ENCODE results near the gene TNFAIP1.

The TNFAIP1 gene

DNA sequence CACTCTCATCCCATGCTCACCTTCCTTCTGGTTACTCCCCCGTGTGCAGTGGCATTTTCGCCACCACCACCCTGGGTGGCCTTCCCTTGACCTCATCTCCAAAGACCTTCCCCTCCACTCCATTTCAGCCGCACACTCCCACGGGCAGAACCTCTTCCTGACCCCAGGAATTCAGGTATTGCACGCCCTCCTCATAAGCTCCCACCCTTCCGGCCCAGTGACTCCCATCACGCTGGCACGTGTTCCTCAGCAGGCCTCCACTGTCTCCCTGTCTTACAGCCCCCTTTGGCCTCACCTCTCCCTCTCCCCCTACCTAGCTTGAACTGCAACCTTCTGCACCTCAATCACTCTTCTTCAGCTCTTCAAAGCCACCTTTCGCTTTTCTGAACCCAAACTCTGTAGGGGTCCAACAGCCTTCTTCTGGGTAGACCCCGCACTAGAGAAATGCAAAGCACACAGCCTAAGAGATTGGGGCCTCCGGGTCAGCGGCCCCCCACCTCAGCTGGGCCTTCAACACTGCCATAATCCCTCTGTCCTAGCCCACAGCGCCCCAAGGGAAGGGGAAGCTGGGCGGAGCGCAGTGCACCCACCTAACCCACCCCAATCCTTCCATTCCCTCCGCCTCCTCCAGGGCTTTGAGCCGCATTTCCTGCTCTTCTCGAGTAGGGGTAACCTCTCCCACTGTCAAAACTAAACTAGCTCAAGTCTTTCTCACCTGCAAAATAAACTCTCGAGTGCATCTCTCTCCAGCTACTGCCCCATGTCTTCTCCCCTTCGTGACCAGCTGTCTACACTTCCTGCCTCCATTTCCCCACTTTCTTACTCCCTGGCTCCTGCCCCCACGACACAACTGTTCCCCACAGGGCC lies 18.2 kb upstream of the TNFAIP1 start:
- H3K27ac ChIP-seq (ENCODE audit: low read depth, low read length), result no peak overlapping the region
- H3K36me3 ChIP-seq (ENCODE audit: control insufficient read depth, insufficient read depth, low read length), result no peaks in the 10 kb centered on the region
- H3K4me1 ChIP-seq (ENCODE audit: control insufficient read depth, insufficient read depth, low read length), result peaks cover 4% of the 10 kb centered on the region
- H3K4me3 ChIP-seq (ENCODE audit: low read length), result no peak overlapping the region
- H3K27me3 ChIP-seq (ENCODE audit: control insufficient read depth, insufficient read depth, low read length), result no peaks in the 10 kb centered on the region
- no peak overlapping the region for H3K9ac ChIP-seq (ENCODE audit: low read length)

DNA sequence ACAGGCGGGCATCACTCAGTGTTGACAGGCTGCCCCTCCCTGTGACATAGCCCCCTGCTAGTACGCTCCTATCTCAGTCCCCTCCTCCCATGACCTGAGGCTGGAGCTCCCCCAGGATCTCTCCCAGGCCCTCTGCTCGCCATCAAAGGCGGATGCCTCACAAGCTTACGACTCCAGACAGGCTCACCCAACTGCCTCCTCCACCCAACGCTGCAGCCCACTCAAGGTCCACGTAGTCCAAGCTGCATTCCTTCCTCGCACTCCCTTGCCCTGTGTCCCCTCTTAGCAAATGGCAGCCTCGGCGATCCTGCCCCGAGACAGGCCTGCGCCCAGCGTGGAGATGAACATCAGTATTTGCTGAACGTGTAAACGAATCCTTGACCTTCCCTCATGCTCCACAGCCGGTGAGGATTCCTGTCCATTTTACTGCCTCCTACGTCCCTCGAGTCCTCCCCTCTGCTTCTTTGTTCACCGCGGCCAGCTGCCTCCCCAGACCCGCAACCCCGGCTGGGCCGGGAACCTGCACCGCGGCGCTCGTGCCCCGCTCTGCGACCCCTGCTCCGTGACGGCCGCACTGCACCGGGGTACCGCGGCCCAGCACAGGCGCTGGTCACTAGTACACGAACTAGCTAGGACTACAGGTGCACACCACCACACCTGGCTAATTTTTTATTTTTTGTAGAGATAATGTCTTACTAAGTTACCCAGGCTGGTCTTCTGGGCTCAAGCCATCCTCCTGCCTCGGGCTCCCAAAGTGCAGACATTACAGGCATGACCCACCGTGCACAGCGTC lies 17.4 kb upstream of the TNFAIP1 start:
- Histone ChIP-seq H3K9ac (ENCODE audit: low read length) (no peak overlapping the region), H3K27me3 (ENCODE audit: control insufficient read depth, insufficient read depth, low read length) (no peaks in the 10 kb centered on the region), H3K4me1 (ENCODE audit: control insufficient read depth, insufficient read depth, low read length) (peaks cover 4% of the 10 kb centered on the region), H3K36me3 (ENCODE audit: control insufficient read depth, insufficient read depth, low read length) (no peaks in the 10 kb centered on the region), H3K27ac (ENCODE audit: low read depth, low read length) (no peak overlapping the region), H3K4me3 (ENCODE audit: low read length) (peak overlapping the region; percentile 85)

GRCh38 chr17:28318759-28319597 lies 16.6 kb upstream of the TNFAIP1 start, which contains the start of gene TMEM97:
Gene TMEM97 (plus strand): TSS chr17:28319200. CDS start chr17:28319240, 40 bp downstream.
- Histone ChIP-seq H3K4me1 (ENCODE audit: control insufficient read depth, insufficient read depth, low read length) (peaks cover 4% of the 10 kb centered on the region), H3K27ac (ENCODE audit: low read depth, low read length) (no peak within 1 kb of the TSS), H3K4me3 (ENCODE audit: low read length) (peak within 1 kb of the TSS; percentile 85), H3K27me3 (ENCODE audit: control insufficient read depth, insufficient read depth, low read length) (no peaks in the 10 kb centered on the region), H3K36me3 (ENCODE audit: control insufficient read depth, insufficient read depth, low read length) (no peaks in the 10 kb centered on the region), H3K9ac (ENCODE audit: low read length) (no peak within 1 kb of the TSS)

DNA sequence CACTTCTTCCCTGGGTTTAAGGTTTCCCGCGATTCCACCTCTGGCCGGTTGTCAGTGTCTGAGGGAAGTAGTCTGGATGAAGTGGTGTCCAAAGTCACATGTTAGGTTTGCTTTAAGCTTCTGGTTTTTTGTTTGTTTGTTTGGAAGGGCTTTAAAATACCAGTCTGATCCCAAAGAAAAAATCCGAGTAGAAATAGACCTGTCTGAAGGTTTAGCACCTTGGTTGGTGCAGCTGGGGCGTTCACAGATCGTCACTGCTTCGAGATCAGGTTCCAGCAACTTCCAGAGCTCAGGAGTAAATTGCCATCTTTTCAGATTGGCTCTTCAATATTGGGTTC lies 16.0 kb upstream of the TNFAIP1 start:
- Histone ChIP-seq H3K4me1 (ENCODE audit: control insufficient read depth, insufficient read depth, low read length) (peaks cover 4% of the 10 kb centered on the region), H3K4me3 (ENCODE audit: low read length) (peak overlapping the region; percentile 85), H3K27ac (ENCODE audit: low read depth, low read length) (no peak overlapping the region)

GRCh38 chr17:28320215-28321061 lies 15.1 kb upstream of the TNFAIP1 start:
- no peaks in the 10 kb centered on the region for H3K27me3 ChIP-seq (ENCODE audit: control insufficient read depth, insufficient read depth, low read length)
- H3K4me3 ChIP-seq (ENCODE audit: low read length), result no peak overlapping the region
- no peak overlapping the region for H3K27ac ChIP-seq (ENCODE audit: low read depth, low read length)
- H3K4me1 ChIP-seq (ENCODE audit: control insufficient read depth, insufficient read depth, low read length), result peaks cover 4% of the 10 kb centered on the region
- H3K9ac ChIP-seq (ENCODE audit: low read length), result no peak overlapping the region
- no peaks in the 10 kb centered on the region for H3K36me3 ChIP-seq (ENCODE audit: control insufficient read depth, insufficient read depth, low read length)

More for the DNA sequence above, 16.0 kb upstream of the TNFAIP1 start:
- Histone ChIP-seq H3K27me3 (ENCODE audit: control insufficient read depth, insufficient read depth, low read length) (no peaks in the 10 kb centered on the region), H3K36me3 (ENCODE audit: control insufficient read depth, insufficient read depth, low read length) (no peaks in the 10 kb centered on the region), H3K9ac (ENCODE audit: low read length) (no peak overlapping the region)

- H3K9ac ChIP-seq (ENCODE audit: low read length), result no peak overlapping the region
- no peak overlapping the region for H3K27ac ChIP-seq (ENCODE audit: low read depth, low read length)
Observed at GRCh38 chr17:28324267-28324745, 11.3 kb upstream of the TNFAIP1 start.

DNA sequence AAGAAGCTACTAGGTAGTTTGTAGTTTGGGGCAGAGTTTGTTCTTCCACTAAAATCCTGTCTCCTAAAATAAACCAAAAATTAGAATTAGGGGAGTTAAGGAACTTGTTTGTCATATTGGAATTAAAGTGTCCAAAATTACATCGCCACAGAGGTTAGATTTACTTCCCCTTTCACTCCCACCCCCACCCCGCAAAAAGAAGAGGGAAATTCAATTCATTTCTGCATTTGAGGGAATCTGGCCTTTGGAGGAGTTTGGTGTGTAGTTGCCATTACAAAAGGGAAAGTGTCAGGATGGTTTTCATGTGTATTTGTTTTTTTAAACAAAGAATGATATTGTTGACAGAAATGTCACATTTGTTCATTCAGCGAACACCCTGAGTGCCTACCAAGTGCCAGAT lies 10.8 kb upstream of the TNFAIP1 start:
- Histone ChIP-seq H3K9ac (ENCODE audit: low read length) (no peak overlapping the region), H3K27ac (ENCODE audit: low read depth, low read length) (no peak overlapping the region), H3K4me3 (ENCODE audit: low read length) (no peak overlapping the region), H3K27me3 (ENCODE audit: control insufficient read depth, insufficient read depth, low read length) (no peaks in the 10 kb centered on the region), H3K4me1 (ENCODE audit: control insufficient read depth, insufficient read depth, low read length) (no peaks in the 10 kb centered on the region), H3K36me3 (ENCODE audit: control insufficient read depth, insufficient read depth, low read length) (peaks cover 12% of the 10 kb centered on the region)

More at GRCh38 chr17:28324267-28324745, 11.3 kb upstream of the TNFAIP1 start:
- H3K4me3 ChIP-seq (ENCODE audit: low read length), result no peak overlapping the region
- no peaks in the 10 kb centered on the region for H3K27me3 ChIP-seq (ENCODE audit: control insufficient read depth, insufficient read depth, low read length)
- peaks cover 10% of the 10 kb centered on the region for H3K36me3 ChIP-seq (ENCODE audit: control insufficient read depth, insufficient read depth, low read length)
- peaks cover 2% of the 10 kb centered on the region for H3K4me1 ChIP-seq (ENCODE audit: control insufficient read depth, insufficient read depth, low read length)

DNA sequence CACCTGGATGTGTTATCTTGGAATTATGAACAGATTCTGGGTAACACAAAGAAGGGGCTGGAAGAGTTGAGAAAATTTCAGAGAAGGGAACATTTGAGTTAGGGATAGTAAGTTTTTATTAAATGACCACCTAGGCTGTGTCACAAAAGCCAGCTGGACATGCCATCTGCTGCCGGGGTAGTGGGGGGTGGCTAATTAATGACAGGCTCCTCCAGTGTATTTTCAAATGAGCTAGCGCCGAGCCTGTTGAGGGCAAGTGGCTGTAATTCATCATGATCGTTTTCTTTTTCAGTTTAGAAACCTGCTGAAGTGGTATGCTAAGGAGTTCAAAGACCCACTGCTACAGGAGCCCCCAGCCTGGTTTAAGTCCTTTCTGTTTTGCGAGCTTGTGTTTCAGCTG lies 10.3 kb upstream of the TNFAIP1 start:
- Histone ChIP-seq H3K27me3 (ENCODE audit: control insufficient read depth, insufficient read depth, low read length) (no peaks in the 10 kb centered on the region), H3K36me3 (ENCODE audit: control insufficient read depth, insufficient read depth, low read length) (peaks cover 12% of the 10 kb centered on the region), H3K4me3 (ENCODE audit: low read length) (no peak overlapping the region), H3K27ac (ENCODE audit: low read depth, low read length) (no peak overlapping the region), H3K9ac (ENCODE audit: low read length) (no peak overlapping the region), H3K4me1 (ENCODE audit: control insufficient read depth, insufficient read depth, low read length) (no peaks in the 10 kb centered on the region)

DNA sequence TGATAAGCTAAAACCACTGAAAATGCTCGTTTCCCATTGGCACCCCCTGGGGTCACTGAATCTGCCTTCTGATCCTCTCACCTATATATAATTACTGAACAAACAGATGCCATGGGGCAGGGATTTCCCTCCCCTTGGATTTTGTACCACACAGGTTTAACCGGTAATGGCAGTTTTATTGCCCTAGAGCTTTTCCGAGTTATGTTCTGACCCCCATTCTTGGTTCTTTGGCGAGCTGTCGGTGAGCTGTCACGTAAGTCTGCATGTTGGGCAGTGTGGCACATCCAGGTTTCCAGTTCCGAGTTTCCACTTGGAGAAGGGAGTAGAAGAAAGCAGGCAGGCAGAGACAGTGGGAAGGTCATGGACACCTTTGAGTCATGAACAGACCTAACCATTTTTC lies 9.4 kb upstream of the TNFAIP1 start:
- Histone ChIP-seq H3K27ac (ENCODE audit: low read depth, low read length) (no peak overlapping the region), H3K36me3 (ENCODE audit: control insufficient read depth, insufficient read depth, low read length) (peaks cover 16% of the 10 kb centered on the region)

DNA sequence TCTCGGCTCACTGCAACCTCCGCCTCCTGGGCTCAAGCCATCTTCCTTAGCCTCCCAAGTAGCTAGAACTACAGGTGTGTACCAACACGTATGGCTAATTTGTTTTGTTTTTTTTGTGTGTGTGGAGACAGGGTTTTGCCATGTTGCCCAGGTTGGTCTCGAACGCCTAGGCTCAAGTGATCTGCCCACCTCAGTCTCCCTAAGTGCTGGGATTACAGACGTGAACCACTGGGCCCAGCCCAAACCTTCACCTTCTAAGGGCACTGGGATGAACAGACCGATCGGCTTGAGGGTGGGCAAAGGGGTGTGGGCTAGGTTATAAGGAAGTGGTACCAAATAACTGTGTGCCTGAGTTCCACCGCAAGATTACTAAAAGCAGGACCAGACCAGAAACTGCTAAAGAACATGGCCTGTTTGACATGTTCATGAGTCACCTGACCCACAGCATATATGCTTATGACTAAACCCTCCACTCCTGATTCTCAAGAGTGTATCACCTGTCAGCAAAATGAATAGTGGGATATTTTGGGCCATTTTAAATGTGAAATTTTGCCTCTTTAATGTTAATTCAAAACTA lies 8.4 kb upstream of the TNFAIP1 start:
- Histone ChIP-seq H3K36me3 (ENCODE audit: control insufficient read depth, insufficient read depth, low read length) (peaks cover 23% of the 10 kb centered on the region), H3K4me1 (ENCODE audit: control insufficient read depth, insufficient read depth, low read length) (no peaks in the 10 kb centered on the region), H3K27me3 (ENCODE audit: control insufficient read depth, insufficient read depth, low read length) (no peaks in the 10 kb centered on the region), H3K4me3 (ENCODE audit: low read length) (no peak overlapping the region), H3K27ac (ENCODE audit: low read depth, low read length) (no peak overlapping the region), H3K9ac (ENCODE audit: low read length) (no peak overlapping the region)

More for the DNA sequence above, 9.4 kb upstream of the TNFAIP1 start:
- Histone ChIP-seq H3K4me3 (ENCODE audit: low read length) (no peak overlapping the region), H3K9ac (ENCODE audit: low read length) (no peak overlapping the region), H3K4me1 (ENCODE audit: control insufficient read depth, insufficient read depth, low read length) (no peaks in the 10 kb centered on the region), H3K27me3 (ENCODE audit: control insufficient read depth, insufficient read depth, low read length) (no peaks in the 10 kb centered on the region)

DNA sequence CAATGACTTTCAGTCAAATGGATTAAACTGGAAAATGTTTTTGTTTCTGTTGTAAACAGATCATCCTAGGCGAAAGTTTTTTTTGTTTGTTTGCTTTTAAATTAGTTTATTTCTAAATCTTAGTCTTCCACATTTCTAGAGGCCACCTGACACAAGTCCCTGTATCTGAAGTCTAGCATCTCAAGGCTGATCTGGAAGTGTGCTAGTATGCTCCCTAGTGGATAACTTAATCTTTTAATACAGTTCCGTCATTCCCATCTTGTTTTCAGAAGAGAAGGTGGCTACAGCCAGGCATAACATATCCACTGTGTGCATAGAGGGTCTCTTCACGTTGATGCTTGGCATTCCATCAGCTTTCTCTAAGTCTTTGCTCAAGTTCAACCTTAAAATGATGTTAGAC lies 7.9 kb upstream of the TNFAIP1 start:
- Histone ChIP-seq H3K4me1 (ENCODE audit: control insufficient read depth, insufficient read depth, low read length) (no peaks in the 10 kb centered on the region), H3K27me3 (ENCODE audit: control insufficient read depth, insufficient read depth, low read length) (no peaks in the 10 kb centered on the region), H3K4me3 (ENCODE audit: low read length) (no peak overlapping the region), H3K36me3 (ENCODE audit: control insufficient read depth, insufficient read depth, low read length) (peaks cover 24% of the 10 kb centered on the region), H3K9ac (ENCODE audit: low read length) (no peak overlapping the region), H3K27ac (ENCODE audit: low read depth, low read length) (no peak overlapping the region)
